ENCODE results near the gene NEMP2.

Gene NEMP2

GRCh38 chr2:190501702-190502407 is 32.7 kb downstream of the NEMP2 start:
- H2AFZ ChIP-seq (ENCODE audit: low read depth, low read length, severe bottlenecking): no peak overlapping the region
- no peaks in the 10 kb centered on the region for H3F3A ChIP-seq (ENCODE audit: insufficient read depth)
- H3K27me3 ChIP-seq (ENCODE audit: low read length): no peaks in the 10 kb centered on the region
- no peaks in the 10 kb centered on the region for H3K9me3 ChIP-seq (ENCODE audit: insufficient read depth, low read length)
- no peak overlapping the region for H3K27ac ChIP-seq (ENCODE audit: low read depth, low read length)
- no peak overlapping the region for H3K9ac ChIP-seq (ENCODE audit: low read length)
- no peak for TF ChIP-seq EZH2phosphoT487 (conservative IDR thresholded peaks at IDR 0.05; ENCODE audit: low read length)
- no peak for TF ChIP-seq CTCF (IDR thresholded peaks at IDR 0.05; ENCODE audit: insufficient read depth, low read length, poor library complexity, severe bottlenecking)
- no peaks in the 10 kb centered on the region for H4K20me1 ChIP-seq (ENCODE audit: low read depth, low read length)
- no peak overlapping the region for H3K4me2 ChIP-seq (ENCODE audit: low read depth, low read length, poor library complexity, severe bottlenecking)
- H3K79me2 ChIP-seq (ENCODE audit: insufficient read depth, low read length): no peaks in the 10 kb centered on the region
- H3K36me3 ChIP-seq (ENCODE audit: low read length): peaks cover 11% of the 10 kb centered on the region; the same call in 1 of the 2 replicates
- H3K4me3 ChIP-seq (ENCODE audit: insufficient read depth, low read length, poor library complexity, severe bottlenecking): no peak overlapping the region
- H3K9me2 ChIP-seq (replicated peaks; ENCODE audit: insufficient read depth, low read length): no peaks in the 10 kb centered on the region

- Histone ChIP-seq H3K4me2 (ENCODE audit: low read depth, low read length, poor library complexity, severe bottlenecking) (no peak overlapping the region), H3K27ac (ENCODE audit: low read depth, low read length) (no peak overlapping the region), H2AFZ (ENCODE audit: low read depth, low read length, severe bottlenecking) (no peak overlapping the region), H3K9me2 (replicated peaks; ENCODE audit: insufficient read depth, low read length) (no peaks in the 10 kb centered on the region), H3K79me2 (ENCODE audit: insufficient read depth, low read length) (no peaks in the 10 kb centered on the region), H3K9ac (ENCODE audit: low read length) (no peak overlapping the region), H3F3A (ENCODE audit: insufficient read depth) (no peaks in the 10 kb centered on the region), H3K27me3 (ENCODE audit: low read length) (no peaks in the 10 kb centered on the region), H3K36me3 (ENCODE audit: low read length) (peaks cover 8% of the 10 kb centered on the region; the same call in 1 of the 2 replicates), H3K4me3 (ENCODE audit: insufficient read depth, low read length, poor library complexity, severe bottlenecking) (no peak overlapping the region), H4K20me1 (ENCODE audit: low read depth, low read length) (no peaks in the 10 kb centered on the region), H3K9me3 (ENCODE audit: insufficient read depth, low read length) (no peaks in the 10 kb centered on the region)
- no peak for TF ChIP-seq EZH2phosphoT487 (conservative IDR thresholded peaks at IDR 0.05; ENCODE audit: low read length)
- no peak for TF ChIP-seq CTCF (IDR thresholded peaks at IDR 0.05; ENCODE audit: insufficient read depth, low read length, poor library complexity, severe bottlenecking)
Observed at GRCh38 chr2:190501231-190501630, 33.3 kb downstream of the NEMP2 start.

- Histone ChIP-seq H4K20me1 (ENCODE audit: low read depth, low read length) (no peaks in the 10 kb centered on the region), H3K4me3 (ENCODE audit: insufficient read depth, low read length, poor library complexity, severe bottlenecking) (no peak overlapping the region), H3K9me3 (ENCODE audit: insufficient read depth, low read length) (no peaks in the 10 kb centered on the region), H2AFZ (ENCODE audit: low read depth, low read length, severe bottlenecking) (no peak overlapping the region), H3K27ac (ENCODE audit: low read depth, low read length) (no peak overlapping the region), H3K79me2 (ENCODE audit: insufficient read depth, low read length) (no peaks in the 10 kb centered on the region), H3F3A (ENCODE audit: insufficient read depth) (no peaks in the 10 kb centered on the region), H3K4me2 (ENCODE audit: low read depth, low read length, poor library complexity, severe bottlenecking) (no peak overlapping the region), H3K36me3 (ENCODE audit: low read length) (peaks cover 7% of the 10 kb centered on the region; the same call in 1 of the 2 replicates), H3K9me2 (replicated peaks; ENCODE audit: insufficient read depth, low read length) (no peaks in the 10 kb centered on the region), H3K27me3 (ENCODE audit: low read length) (no peaks in the 10 kb centered on the region), H3K9ac (ENCODE audit: low read length) (no peak overlapping the region)
- TF ChIP-seq CTCF (IDR thresholded peaks at IDR 0.05; ENCODE audit: insufficient read depth, low read length, poor library complexity, severe bottlenecking) (no peak), EZH2phosphoT487 (conservative IDR thresholded peaks at IDR 0.05; ENCODE audit: low read length) (no peak)
Observed at GRCh38 chr2:190500054-190500502, 34.4 kb downstream of the NEMP2 start.

Measured in SU-DHL-6 (cell line).